ENCODE results near the gene TBC1D13.
"Not testable (repeated sequence)": the region's sequence is repeated elsewhere in the genome, so short reads cannot be mapped to it uniquely, and the experiment has no call there.

Gene TBC1D13, protein sequence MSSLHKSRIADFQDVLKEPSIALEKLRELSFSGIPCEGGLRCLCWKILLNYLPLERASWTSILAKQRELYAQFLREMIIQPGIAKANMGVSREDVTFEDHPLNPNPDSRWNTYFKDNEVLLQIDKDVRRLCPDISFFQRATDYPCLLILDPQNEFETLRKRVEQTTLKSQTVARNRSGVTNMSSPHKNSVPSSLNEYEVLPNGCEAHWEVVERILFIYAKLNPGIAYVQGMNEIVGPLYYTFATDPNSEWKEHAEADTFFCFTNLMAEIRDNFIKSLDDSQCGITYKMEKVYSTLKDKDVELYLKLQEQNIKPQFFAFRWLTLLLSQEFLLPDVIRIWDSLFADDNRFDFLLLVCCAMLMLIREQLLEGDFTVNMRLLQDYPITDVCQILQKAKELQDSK

DNA sequence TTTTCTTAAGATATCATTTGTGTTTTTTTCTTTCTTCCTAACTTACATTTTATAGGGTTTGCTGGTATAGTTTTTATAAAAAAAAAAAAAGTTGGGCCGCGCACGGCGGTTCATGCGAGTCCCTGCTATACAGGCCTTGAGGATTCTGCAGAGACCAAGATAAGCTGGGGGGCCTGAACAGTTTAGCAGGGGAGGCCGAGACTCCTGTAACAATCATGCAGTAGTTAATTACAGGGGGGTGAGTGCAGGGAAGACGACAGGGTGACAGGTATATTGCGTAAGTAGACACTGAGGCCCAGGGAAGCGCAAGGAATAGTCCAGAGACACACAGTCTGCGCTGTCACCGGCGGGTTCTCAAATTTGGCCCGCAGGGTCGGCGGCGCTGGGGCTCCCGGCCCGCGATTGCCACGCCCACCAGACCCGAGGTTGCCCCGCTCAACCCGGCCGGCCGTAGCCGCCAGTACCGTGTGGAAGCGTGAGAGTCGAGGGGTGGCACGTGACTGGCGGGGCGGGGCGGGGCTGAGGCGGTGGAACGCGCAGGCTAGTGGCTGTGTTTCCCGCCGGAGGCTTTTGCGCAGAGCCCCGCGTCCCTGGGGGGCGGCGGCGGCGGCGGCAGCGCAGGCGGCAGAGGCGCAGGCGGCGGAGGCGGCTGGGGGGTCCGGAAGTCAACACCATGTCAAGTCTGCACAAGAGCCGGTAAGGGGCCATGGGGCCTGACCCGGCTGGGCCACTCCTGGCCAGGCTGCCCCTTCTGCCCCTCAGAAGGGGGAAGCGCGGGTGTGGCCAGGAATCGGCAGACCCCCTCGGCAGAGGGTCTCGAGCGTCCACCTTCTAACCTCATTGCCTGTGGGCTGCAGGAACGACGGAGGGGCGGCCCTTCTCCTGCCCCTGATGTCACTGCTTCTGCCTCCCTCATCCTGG is at the start of gene TBC1D13:
TBC1D13 (plus strand) TSS at position 573 of the 921 bp plus-strand sequence; CDS start at position 674, 101 bp downstream.
- DNase-seq, result peak; percentile 75

DNA sequence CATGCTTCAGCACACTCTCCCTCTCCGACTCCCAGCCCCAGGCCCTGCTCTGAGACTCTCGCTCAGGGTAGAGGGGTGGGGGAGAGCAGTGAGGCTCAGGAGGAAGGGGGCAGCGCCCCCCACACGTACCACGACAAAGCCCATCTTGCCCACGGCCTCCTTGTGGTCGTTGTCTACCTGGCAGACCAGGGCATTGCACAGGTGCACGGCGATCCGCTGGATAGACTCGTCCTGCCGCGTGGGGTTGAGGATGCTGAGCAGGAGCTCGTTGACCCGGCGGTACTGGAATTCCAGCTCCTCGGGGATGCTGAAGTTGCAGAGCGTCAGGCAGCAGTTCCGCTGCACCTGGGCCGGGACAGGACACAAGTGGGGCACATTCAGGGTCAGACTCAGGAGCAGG is 44.7 kb upstream of the TBC1D13 start:
- no peak for DNase-seq

- no peak for DNase-seq
Measured at GRCh38 chr9:128743421-128743820, 43.6 kb upstream of the TBC1D13 start.

DNA sequence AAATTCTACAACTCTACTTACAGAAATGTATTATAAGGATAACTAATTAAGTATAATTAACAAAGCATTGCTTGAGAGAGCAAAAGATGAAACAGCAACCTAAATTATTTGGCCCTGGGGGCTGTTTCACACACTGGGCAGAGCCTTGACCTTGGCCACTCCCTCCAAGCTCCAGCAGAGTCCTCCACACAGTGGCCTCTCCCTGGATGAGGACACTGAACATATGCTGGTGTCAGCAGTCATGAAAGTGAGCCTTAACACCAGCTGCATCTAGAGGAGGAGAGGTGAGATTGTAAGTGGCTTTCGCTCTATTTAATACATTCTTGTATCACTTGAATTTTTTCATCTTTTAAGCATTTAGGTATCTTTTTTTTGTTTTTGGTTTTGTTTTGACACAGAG is 39.8 kb upstream of the TBC1D13 start:
- no peak for DNase-seq

GRCh38 chr9:128750926-128751595 is 36.0 kb upstream of the TBC1D13 start:
- DNase-seq, result no peak

DNA sequence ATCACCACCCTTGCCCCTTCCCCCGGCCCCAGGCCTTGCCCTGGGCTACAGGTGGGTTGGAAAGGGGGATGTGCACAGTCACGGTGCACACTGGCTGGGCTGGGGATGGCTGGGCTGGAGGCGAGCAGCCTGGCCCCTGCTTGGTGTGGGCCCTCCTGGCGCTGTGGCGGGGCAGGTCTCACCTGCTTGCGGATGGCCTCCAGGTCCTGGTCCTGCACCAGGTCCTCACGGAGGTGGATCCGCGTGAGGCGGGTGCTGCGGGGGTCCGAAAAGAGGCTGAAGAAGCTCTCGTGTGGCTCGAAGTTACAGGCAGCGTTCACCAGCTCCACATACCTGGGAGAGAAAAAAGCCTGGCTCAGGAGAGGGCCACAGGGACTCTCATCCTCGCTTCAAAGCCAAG is 33.4 kb upstream of the TBC1D13 start:
- no peak for DNase-seq

- no peak for DNase-seq
Measured at GRCh38 chr9:128757602-128758001, 29.5 kb upstream of the TBC1D13 start.

DNA sequence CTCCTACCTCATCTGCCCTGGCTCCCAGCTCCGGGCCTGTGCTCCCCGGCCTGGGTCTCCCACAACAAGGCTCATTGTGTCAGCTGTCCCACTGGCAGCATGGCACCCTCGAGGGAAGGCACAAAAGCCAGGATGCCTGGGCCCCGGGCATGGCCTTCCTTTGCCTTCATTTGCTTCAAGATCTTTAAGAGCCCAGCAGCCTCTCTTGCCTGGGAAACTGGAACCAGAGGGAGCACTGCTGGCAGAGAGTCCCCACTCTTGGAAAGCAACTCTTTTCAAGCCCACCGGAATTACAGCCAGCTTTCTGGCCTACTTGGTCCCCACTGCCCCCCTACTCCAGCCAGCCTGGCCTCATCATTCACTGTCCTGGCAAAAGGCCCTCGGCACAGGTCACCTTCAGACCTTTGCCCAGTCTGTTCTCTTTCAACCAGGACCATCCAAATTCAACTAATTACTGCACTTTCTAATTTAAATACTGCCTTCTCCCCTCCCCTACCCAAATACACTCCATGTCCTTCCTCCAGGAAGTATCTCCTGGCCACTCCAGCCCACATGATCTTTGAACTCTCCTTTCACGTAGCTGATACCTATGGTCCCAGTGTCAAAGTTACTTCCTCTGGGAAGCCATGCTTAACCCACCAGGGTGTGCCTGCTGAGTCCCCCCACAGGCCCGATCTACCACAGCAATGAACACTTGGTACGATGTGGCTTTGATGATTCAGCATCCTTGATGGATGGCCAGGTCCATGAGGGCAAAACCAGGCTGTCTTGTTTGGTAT is 24.2 kb upstream of the TBC1D13 start:
- no peak for DNase-seq

DNA sequence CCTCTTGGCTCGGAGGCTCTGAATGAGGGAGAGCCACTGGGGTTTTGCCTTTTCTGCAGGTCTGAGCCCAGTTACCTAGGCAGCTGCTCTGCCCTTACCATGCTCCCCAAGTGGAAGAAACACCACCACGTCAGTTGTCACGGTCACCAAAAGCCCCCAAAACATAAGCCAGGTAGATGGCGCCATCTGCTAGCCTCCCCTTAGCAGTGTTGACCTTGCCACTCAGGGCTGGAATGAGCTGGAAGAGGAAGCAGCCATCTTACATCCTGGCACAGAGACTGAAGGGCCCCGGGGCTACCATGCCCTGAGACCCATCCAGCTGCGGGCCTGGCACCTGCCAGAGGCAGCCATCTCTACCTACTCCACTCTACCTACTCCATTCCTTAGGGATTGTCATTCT is 22.7 kb upstream of the TBC1D13 start:
- DNase-seq, result no peak

GRCh38 chr9:128765499-128765898 is 21.6 kb upstream of the TBC1D13 start:
- no peak for DNase-seq

DNA sequence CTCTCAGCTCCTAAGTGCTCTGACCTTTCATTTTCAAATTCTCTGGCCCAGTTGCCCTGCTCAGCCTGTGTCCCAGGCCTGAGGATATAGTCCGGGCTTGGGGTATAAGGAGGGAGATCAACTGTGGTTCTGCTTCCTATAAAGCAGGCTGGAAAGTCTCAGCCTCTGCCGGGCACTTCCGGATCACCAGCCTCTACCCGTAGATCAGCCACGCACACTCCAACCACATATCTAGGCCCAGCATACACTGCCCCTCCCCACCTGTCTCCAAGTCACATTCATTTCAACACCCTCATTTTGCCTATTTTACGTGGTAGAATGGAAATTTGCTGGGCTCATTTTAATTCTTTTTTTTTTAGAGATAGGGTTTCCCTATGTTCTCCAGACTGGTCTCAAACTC is 18.4 kb upstream of the TBC1D13 start:
- no peak for DNase-seq

- no peak for DNase-seq
Measured at GRCh38 chr9:128770286-128771030, 16.6 kb upstream of the TBC1D13 start.

- DNase-seq, result no peak
Measured at GRCh38 chr9:128771094-128771721, 15.8 kb upstream of the TBC1D13 start.

DNA sequence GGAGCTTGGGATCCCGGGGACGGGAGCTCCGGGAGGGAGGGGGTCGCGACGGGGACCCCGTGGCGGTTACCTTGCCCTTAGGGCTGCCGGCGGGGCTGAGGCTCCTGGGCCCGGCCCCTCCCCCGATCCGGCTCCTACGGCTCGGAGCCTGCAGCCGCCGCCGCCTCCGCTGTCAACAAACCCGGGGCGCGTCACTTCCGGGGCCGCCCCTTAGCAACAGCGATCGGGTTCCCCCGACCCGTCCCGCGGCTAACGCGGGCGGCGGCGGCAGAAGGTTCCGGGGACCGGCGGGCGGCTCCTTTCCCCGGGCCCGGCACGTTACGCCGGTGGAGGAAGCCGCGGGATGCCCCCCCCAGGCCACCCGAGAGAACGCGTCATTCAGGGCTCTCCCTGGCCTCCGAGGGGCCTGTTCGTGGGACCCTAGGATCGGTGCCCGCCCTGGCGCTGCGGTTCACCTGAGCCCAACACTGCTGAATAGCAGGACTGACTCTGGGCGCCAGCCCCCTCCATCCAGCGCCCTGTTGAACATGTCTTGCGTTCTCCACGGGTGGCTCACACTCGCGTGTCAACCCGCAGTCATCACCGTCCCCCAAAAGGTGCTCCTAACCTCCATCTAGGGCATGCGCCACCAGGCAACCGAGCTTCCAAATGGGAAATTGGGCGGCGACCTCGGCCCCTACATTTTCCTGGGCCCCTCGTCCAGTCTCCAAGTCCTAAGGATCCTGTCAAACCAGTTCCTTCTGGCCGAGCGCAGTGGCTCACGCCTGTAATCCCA is 15.1 kb upstream of the TBC1D13 start, which contains the start of gene ZER1:
ZER1 (minus strand) TSS at position 183 of the 775 bp plus-strand sequence. CDS start 16,362 bp downstream, outside the sequence.
- DNase-seq, result peak; percentile 86

GRCh38 chr9:128773049-128773448 is 14.0 kb upstream of the TBC1D13 start:
- DNase-seq, result no peak

DNA sequence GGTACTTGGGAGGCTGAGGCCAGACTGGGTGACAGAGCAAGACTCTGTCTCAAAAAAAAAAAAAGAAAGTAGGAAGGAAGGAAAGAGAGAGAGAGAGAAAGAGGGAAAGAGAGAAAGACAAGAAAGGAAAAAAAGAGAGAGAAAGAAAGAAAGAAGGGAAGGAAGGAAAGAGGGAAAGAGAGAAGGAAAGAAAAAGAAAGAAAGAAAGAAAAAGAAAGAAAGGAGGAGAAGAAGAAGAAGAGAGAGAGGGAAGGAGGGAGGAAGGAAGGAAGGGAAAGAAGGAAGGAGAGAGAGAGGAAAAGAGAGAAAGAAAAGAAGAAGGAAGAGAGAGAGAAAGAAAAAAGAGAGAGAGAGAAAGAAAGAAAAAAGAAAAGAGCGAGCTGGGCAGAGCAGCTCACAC is 12.2 kb upstream of the TBC1D13 start:
- no peak for DNase-seq

GRCh38 chr9:128780093-128780492 is 7.0 kb upstream of the TBC1D13 start:
- DNase-seq, result not testable (repeated sequence)

DNA sequence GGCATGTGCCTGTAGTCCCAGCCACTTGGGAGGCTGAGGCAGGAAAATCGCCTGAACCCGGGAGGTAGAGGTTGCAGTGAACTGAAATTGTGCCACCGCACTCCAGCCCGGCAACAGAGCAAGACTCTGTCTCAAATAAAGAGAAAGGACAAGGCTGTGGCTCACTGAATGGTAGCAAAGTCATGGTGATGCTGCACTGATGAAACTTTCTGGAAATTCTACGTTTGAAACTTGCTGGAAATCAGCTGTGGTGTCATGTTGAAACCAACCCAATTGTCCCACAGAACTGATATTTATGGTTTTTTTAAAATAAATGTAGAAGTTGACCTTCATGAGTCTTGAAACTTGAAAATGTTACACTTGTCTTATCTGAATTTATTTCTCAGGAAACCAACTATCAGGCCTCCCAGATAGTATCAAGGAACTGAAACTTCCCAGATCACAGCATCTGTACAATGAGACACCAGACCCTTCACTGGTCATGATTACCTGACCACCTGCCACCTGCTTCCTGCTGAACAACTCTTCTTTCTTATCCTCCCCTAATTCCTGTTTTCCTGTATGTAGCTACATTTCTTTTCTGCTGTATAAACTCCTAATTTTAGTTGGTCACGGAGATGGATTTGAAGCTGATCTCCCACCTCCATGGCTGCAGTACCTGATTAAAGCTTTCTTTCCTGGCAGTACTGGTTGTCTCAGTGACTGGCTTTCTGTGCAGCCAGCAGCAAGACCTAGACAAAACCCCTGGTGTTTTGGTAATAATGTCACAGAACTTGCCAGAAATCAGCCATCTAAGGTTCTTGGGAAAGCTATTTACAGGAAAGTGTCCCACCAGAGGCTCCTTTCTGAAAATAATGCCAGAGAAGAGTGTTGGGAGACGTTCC is 5.6 kb upstream of the TBC1D13 start:
- DNase-seq, result no peak

DNA sequence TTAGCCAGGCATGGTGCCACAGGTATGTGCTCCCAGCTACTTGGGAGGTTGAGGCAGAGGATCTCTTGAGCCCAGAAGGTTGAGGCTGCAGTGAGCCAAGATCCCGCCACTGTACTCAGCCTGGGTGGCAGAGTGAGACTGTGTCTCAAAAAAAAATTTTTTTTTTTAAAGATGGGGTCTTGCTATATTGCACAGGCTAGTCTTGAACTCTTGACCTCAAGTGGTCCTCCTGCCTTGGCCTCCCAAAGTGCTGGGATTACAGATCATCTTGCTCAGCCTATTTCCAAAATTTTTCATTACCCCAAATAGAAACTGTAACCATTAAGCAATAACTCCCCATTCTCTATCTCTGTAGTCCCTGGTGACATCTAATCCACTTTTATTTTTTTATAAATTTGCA is 4.4 kb upstream of the TBC1D13 start:
- no peak for DNase-seq
